ENCODE measurements around the gene XCR1. TPM values are rescaled to one million over a fixed set of nuclear protein-coding genes. Genes with fewer than 3 reads are reported as not detected.
A peak's percentile ranks its signal among the peaks of the same experiment; 100 is the strongest.

The XCR1 gene
- total and polyA plus RNA-seq, 9 of the 15 experiments (the other 6 are each of a cell fraction or from before 2014, with no cell fraction given): not detected

DNA sequence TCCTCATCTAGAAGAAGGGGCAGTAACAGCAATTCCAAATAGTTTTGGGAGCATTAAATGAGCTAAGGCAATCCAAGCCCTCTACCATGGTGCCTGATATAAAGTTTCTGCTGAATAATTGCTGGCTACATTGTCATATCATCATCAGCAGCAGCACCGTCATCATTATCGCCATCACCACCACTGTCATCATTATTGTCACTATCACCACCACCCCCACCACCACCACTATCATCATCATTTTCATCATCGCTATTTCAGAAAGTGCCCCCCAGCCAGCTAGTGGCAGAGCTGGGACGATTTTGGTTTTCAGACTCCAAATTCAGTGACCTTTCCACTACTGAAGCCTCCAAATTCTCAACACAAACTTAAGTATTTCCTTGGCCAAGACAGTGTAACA, 15.0 kb downstream of the XCR1 start (continued):
- TF ChIP-seq, protein P1, sequence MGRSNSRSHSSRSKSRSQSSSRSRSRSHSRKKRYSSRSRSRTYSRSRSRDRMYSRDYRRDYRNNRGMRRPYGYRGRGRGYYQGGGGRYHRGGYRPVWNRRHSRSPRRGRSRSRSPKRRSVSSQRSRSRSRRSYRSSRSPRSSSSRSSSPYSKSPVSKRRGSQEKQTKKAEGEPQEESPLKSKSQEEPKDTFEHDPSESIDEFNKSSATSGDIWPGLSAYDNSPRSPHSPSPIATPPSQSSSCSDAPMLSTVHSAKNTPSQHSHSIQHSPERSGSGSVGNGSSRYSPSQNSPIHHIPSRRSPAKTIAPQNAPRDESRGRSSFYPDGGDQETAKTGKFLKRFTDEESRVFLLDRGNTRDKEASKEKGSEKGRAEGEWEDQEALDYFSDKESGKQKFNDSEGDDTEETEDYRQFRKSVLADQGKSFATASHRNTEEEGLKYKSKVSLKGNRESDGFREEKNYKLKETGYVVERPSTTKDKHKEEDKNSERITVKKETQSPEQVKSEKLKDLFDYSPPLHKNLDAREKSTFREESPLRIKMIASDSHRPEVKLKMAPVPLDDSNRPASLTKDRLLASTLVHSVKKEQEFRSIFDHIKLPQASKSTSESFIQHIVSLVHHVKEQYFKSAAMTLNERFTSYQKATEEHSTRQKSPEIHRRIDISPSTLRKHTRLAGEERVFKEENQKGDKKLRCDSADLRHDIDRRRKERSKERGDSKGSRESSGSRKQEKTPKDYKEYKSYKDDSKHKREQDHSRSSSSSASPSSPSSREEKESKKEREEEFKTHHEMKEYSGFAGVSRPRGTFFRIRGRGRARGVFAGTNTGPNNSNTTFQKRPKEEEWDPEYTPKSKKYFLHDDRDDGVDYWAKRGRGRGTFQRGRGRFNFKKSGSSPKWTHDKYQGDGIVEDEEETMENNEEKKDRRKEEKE (IDR thresholded peaks at IDR 0.05; ENCODE audit: borderline replicate concordance in 1 of 2, control insufficient read depth in 1 of 2, low read depth in 2 of 2, low read length in 1 of 2): no peak
- TF ChIP-seq JUND (IDR thresholded peaks at IDR 0.05; ENCODE audit: borderline replicate concordance, low read depth, low read length): peak; percentile 27; the same call in 1 of the 2 replicates
- TF ChIP-seq JUND (tag; IDR thresholded peaks at IDR 0.05; ENCODE audit: borderline replicate concordance, low read depth, low read length): no peak
- TF ChIP-seq PTBP1 (IDR thresholded peaks at IDR 0.05; ENCODE audit: low read depth, low read length): no peak
- TF ChIP-seq STAT5A (IDR thresholded peaks at IDR 0.05; ENCODE audit: borderline replicate concordance, low read length): no peak
- TF ChIP-seq TCF7L2 (IDR thresholded peaks at IDR 0.05; ENCODE audit: low read depth, low read length): no peak
- no peak for TF ChIP-seq NFRKB (IDR thresholded peaks at IDR 0.05; ENCODE audit: low read depth)
- TF ChIP-seq, protein P2, sequence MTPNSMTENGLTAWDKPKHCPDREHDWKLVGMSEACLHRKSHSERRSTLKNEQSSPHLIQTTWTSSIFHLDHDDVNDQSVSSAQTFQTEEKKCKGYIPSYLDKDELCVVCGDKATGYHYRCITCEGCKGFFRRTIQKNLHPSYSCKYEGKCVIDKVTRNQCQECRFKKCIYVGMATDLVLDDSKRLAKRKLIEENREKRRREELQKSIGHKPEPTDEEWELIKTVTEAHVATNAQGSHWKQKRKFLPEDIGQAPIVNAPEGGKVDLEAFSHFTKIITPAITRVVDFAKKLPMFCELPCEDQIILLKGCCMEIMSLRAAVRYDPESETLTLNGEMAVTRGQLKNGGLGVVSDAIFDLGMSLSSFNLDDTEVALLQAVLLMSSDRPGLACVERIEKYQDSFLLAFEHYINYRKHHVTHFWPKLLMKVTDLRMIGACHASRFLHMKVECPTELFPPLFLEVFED (CRISPR knock-in tag; conservative IDR thresholded peaks at IDR 0.05): no peak
- TF ChIP-seq SUPT5H (IDR thresholded peaks at IDR 0.05): no peak
- TF ChIP-seq RAD51 (IDR thresholded peaks at IDR 0.05; ENCODE audit: borderline replicate concordance, low read depth): no peak
- no peak for TF ChIP-seq FOXM1 (IDR thresholded peaks at IDR 0.05; ENCODE audit: low read depth)
- TF ChIP-seq FOXM1 (CRISPR knock-in tag; IDR thresholded peaks at IDR 0.05; ENCODE audit: low read depth): no peak
- TF ChIP-seq, protein P3, sequence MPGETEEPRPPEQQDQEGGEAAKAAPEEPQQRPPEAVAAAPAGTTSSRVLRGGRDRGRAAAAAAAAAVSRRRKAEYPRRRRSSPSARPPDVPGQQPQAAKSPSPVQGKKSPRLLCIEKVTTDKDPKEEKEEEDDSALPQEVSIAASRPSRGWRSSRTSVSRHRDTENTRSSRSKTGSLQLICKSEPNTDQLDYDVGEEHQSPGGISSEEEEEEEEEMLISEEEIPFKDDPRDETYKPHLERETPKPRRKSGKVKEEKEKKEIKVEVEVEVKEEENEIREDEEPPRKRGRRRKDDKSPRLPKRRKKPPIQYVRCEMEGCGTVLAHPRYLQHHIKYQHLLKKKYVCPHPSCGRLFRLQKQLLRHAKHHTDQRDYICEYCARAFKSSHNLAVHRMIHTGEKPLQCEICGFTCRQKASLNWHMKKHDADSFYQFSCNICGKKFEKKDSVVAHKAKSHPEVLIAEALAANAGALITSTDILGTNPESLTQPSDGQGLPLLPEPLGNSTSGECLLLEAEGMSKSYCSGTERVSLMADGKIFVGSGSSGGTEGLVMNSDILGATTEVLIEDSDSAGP (CRISPR knock-in tag; IDR thresholded peaks at IDR 0.05): no peak
- no peak for TF ChIP-seq NR2C1 (IDR thresholded peaks at IDR 0.05)
- TF ChIP-seq NR2C1 (tag; IDR thresholded peaks at IDR 0.05): no peak
- TF ChIP-seq ZNF23 (CRISPR knock-in tag; IDR thresholded peaks at IDR 0.05): no peak
- TF ChIP-seq FIP1L1 (IDR thresholded peaks at IDR 0.05; ENCODE audit: low read depth, low read length, poor library complexity, severe bottlenecking): no peak
- TF ChIP-seq, protein P4, sequence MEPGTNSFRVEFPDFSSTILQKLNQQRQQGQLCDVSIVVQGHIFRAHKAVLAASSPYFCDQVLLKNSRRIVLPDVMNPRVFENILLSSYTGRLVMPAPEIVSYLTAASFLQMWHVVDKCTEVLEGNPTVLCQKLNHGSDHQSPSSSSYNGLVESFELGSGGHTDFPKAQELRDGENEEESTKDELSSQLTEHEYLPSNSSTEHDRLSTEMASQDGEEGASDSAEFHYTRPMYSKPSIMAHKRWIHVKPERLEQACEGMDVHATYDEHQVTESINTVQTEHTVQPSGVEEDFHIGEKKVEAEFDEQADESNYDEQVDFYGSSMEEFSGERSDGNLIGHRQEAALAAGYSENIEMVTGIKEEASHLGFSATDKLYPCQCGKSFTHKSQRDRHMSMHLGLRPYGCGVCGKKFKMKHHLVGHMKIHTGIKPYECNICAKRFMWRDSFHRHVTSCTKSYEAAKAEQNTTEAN (CRISPR knock-in tag; IDR thresholded peaks at IDR 0.05): no peak

All from K562 (cell line).